ENCODE results near the gene MCM3AP.
"Not testable (repeated sequence)": the region's sequence is repeated elsewhere in the genome, so short reads cannot be mapped to it uniquely, and the experiment has no call there.

MCM3AP gene

GRCh38 chr21:46200877-46201803 is 84.3 kb downstream of the MCM3AP start:
- DNase-seq = not testable (repeated sequence)

GRCh38 chr21:46199436-46200373 is 85.7 kb downstream of the MCM3AP start:
- no peak for DNase-seq

- no peak for DNase-seq
These were observed 88.7 kb downstream of the MCM3AP start for GRCh38 chr21:46196733-46197132.

GRCh38 chr21:46195595-46196195 is 89.7 kb downstream of the MCM3AP start:
- no peak for DNase-seq

GRCh38 chr21:46194374-46195334 is 90.8 kb downstream of the MCM3AP start:
- DNase-seq = no peak

GRCh38 chr21:46193829-46194373 is 91.5 kb downstream of the MCM3AP start:
- DNase-seq = no peak

GRCh38 chr21:46191686-46192575 is 93.5 kb downstream of the MCM3AP start:
- DNase-seq = no peak

GRCh38 chr21:46191257-46191685 is 94.1 kb downstream of the MCM3AP start:
- no peak for DNase-seq

GRCh38 chr21:46190491-46191131 is 94.8 kb downstream of the MCM3AP start:
- DNase-seq = no peak

- DNase-seq = no peak
These were observed 95.4 kb downstream of the MCM3AP start for GRCh38 chr21:46189959-46190490.

GRCh38 chr21:46189213-46189958 is 96.0 kb downstream of the MCM3AP start:
- DNase-seq = no peak

- no peak for DNase-seq
These were observed 96.9 kb downstream of the MCM3AP start for GRCh38 chr21:46188226-46189212.

GRCh38 chr21:46187814-46188213 is 97.6 kb downstream of the MCM3AP start:
- no peak for DNase-seq

- no peak for DNase-seq
These were observed 98.2 kb downstream of the MCM3AP start for GRCh38 chr21:46187261-46187660.

- no peak for DNase-seq
These were observed 99.7 kb downstream of the MCM3AP start for GRCh38 chr21:46185716-46186115.
